Brain pericyte (primary cell): Measurements from ENCODE around the gene DMRTB1.
A peak's percentile ranks its signal among the peaks of the same experiment; 100 is the strongest.

Experiments used
- DNase-seq: peaks from one replicate; pipeline ENCODE4 v3.0.0-alpha.2; 2012; ENCODE audit warnings: low read depth, low spot score

The DMRTB1 gene

DNA sequence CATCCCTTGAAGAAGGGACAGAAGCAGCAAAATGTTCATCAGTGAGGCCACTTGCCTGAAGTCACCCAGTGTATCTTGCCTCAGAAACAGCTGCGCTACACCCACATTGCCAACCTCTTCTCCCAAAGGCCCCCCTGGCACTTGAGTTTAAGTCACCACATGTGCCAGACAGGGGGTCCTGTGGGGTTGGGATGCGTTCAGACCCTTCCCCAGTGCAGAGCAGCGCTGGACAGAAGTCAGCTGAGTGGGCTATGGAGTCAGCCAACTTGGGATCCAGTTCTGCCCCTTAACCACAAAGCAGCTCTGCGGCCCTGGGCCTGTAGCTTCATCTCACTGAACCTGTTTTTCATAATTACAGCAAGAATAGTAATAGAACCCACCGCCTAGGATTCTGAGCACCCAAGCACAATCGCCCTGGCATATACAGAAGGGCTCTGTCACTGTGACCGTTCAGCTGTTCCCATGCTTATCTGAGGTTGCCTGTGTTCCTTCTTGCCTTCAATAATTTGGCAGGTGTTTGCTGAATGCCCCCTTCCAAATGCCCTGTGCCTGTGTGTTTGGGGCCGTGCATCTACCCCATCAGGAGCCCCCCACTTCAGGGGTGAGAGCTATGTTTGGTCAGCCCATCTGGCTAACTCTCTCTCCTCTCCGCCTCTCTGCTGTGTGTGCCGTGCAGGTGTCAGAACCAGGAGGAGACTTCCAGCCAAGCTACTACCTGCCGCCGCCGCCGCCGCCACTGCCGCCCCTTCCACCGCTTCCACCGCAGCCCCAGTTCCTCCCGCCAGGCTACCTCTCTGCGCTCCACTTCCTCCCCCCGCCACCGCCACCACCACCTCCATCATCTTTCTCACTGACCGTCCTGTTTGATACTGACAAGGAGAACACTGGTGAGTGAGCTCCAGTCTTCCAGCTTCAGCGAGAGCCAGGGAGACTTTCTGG lies 5.0 kb downstream of the DMRTB1 start:
- DNase-seq: no peak

DNA sequence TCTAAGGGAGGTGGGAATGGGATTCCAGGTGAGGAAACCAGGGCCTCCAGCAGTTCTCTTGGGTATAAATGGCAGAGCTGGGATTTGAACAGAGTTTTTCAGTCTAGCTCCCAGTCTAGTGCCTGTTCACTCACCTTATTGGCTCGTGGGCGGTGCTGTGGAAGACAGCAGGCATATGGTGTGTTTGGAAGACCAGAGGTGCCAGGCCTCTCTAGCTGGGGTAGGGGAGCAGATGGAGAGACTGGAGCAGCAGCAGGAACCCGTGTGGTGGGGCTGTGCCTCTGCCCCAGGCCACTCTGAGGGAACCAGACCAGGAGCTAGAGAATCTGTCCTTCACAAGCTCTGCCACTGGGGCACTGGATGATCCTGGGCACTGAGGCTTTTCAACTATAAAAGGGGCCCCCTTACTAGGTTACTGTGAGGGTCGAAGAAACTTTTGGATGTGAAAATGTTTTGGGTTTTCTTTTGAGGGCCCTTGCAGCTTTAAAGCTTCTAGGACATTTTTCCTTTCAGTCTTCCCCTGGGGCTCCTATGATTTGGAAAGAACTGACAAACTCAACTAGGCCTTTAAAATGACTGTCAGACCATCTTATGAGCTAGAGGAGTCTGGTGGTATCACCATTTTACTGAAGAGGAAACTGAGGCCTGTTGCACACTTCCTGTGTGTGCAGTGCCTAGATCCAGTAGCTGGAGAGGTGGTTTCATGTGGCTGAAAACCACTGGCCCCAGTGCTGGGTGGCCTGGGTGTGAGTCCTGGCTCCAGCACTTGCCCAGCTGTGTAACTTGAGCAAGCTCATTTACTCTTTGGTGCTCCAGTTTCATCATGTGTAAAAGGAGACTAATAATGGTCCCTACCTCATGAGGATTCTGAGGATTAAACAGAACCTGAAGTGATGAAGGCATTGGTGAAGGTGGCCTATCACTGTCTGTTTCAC lies 6.1 kb downstream of the DMRTB1 start:
- DNase-seq: no peak

DNA sequence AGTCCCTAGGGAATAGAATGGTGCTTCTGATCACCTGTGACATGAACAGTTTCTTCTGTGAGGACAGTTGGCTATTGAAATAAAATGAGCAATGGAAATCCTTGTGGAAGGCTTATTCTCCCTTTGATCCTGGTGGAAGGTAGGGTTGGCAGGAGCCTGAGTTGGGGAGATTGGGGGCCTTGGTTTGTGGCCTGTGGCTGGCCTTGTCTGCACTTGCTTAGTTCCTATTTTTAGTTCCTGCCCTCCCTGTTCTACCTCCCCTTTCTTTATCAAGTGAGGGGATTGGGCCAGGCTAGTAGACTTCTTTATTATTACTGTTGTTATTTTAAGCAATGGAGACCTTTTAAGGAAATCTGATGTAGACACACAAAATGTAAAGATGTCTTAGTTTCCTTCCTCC lies 8.2 kb downstream of the DMRTB1 start:
- no peak for DNase-seq

DNA sequence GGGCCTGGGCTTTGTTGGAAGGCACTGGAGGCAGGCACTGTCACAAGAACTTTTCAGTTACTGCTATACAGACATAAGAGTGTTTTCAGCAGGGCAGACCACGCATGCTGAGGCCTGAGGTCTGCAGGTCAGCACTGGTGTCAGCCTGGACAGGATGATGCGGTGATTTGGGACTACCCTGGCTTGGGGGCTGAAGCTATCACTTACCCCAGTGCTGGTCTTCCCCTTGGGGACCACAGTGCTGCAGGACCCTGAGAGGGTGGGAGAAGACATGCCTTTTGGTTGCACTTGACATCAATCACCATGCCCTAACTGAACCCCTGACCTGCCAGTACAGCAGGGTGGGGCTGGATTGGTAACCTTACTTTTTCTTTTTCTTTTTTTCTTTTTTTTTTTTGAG lies 9.2 kb downstream of the DMRTB1 start:
- no peak for DNase-seq

DNA sequence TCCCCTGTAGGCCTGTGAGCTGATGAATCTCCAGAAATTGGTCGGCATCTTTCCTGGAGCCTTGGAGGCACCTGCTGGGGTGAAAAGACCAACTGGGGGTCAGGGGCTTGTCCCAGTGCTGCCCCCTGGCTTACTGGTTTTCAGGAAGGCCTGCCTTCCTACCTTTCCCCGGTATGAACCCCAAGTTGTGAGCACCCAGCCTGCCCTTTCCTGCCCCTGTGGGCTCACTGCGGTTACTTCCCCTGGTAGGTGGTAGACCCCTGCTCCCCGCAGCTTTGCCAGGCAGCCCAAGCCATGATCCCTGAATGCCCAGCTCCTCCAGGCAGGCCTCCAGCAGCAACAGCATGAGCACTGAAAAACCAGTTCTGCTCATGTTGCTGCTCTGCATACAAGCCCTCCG lies 10.2 kb downstream of the DMRTB1 start:
- no peak for DNase-seq

DNA sequence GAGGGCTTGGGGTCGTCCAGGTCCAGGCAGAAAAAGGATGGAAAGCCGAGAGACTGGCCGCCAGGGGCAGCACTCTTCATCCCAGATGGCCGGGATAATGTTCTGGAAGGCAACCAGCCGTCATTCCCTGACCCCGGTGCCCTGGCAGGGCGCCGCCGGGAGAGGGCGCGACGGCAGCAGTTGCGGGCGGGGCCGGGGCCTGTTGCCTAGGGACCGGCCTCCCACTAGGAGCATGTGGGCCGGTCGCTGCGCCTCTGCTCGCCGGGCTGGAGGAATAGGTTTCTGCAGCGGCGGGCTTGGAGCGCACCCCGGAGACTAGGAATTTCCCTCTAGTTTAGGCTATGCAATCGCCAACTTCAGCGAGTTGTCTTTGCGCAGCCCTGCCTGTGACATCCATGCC lies 11.0 kb downstream of the DMRTB1 start:
- DNase-seq: peak; percentile 70

DNA sequence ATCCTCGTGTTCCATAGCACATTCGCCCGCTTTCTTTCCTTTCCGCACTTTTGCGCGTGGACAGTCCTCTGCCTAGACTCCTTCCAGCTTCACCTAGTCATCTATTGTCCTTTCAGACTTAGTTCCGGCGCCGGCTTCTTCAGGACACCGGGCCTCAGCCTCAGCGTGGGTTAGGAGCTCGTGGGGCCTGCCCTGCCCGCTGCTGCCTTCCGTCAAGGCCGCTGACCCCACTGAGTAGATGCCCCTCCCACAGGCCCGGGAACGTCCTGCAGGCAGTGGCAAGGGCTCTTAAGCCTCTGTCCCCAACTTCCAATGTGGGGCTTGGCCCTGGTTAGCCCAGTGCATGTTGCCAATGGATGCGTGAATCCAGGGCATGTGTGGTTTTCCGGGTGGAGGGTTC lies 11.4 kb downstream of the DMRTB1 start:
- no peak for DNase-seq

DNA sequence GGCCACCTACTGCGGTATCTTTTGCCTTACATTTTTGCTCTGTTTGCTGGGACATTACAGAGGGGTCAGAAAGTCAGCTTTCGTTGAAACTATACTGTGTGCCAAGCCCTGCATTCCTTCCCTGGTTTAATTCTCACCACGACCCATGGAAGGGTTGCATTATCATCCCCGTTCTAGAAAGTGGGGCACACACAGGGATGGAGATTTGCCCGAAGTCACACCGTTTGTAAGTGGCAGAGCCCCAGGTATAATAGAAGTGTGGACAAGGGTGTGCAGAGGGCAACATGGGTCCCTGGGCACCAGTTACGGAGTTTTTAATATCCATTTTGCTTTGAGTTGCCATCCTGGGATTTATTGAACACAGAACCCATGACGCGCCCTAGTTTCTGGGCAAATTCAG lies 11.8 kb downstream of the DMRTB1 start:
- no peak for DNase-seq

DNA sequence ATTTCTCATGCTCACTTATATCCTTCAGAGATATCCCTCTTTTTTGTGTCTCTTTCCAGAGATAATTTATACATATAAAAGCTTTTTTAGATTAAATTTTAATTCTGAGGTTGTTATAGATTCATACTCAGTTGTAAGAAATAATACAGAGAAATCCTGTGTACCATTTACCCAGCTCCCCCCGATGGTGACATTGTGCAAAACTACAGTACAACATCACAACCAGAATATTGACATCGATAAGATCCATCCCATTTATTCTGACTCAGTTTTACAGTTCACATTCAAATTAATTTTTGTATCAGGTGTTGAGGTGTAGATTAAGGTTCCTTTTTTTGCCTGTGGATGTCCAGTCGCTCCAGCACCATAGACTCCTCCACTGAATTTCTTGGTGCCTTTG lies 14.3 kb downstream of the DMRTB1 start:
- no peak for DNase-seq

DNA sequence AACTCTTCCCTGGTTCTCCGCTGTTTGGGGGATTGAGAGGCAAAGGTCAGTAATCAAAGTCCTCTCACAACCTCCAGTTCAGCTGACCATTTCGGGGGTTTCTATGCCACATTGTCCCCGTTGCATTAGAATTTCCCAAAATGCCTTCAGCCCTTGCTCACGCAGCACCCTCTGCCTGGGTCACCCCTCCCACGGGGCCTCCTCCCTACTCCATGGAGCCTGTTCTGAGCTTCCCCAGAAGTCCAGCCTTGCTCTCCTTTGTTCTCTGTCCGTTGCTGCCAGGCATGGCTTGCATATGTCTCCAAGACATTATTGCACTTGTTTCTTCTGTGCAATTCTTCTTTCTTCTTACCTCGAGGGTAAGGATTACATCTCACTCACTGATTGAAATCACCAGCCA lies 16.5 kb downstream of the DMRTB1 start:
- no peak for DNase-seq

DNA sequence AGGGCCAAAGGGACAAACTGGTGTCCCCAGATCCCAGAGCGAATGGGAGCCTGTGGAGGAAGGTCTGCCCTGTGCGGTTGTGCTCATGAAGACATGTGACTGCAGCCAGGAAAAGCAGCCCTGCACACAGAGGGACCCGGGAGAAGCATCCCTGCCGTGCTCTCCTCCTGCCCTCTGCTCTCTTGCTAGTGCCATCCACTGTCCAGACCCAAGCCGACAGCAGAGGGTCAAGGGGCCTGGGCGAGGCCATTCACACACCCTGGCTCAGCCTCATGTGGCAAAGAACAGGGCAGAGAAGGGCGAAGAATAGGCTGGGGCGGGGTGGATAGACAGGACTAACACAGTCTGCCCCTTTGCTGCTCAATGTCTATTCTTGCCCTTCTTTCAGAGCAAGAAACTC lies 17.4 kb downstream of the DMRTB1 start:
- DNase-seq: no peak

DNA sequence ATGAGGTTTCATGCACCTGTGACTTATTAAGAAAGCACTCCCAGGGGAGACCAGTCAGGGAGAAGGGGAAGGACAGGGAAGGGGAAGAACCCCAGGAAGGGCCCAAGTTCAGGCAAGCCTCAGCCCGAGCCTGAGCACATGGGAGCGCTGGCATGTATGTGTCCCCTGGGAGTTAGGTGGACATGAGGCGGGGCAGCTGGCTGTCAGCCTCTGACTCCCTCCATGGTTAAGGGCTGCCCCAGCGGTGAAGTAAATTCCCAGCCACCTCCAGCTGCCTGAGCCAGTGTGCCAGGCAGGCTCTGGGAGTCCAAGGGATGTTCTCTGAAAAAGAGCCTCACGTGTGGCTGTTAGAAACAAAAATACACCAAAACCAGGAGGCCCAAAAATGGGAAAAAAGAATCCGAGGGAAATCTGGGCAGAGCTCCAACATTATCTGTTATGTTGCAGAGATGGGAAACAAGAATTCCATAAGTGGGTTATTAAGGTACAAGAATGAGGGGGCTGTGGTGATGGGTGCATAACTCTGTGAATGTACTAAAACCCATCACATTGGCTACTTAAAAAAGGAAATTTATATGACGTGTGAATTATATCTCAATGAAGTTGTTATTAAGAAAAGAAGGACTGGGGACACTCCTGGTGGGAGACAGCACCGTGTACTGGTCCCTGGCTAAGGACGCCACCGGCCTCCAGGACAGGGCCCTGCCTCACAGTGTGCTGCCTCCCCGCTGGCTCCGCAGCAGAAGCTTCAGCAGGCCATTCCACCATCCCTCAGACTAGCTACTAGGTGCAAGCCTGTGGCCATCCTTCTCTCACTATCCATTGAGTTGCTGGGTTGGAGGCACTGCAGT lies 18.7 kb downstream of the DMRTB1 start:
- no peak for DNase-seq

DNA sequence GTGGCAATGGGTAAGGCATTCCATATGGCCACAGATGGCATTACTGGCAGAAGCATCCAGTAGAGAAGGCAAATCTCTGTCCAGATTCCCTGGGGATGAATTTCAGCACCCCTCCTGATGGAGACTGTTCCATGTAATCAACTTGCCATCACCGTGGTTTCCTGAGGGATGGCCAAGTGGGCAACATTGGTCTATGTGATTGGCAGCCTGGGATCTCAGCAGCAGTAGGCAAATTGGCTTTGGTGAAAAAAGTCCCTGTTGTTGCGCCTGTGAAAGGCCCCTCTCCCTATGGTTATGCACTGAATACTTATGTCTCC lies 19.3 kb downstream of the DMRTB1 start:
- no peak for DNase-seq

DNA sequence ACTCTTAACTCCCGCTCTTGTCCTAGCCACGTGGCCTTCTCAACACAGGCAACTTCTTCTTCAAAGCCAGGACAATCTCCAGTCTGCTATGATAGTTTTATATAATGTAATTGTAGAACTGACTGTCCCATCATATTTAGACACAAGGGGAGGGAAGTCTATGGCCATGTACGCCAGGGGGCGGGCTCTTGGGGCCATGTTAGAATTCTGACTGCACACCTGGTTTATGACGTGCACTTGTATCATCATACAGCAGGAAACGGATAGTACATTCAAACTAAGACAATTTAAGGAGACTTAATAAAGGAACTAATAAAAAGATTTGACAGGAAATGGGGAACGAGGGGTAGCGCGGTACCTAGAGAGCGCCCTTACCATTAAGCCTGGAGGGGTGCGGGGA lies 21.5 kb downstream of the DMRTB1 start:
- DNase-seq: no peak

DNA sequence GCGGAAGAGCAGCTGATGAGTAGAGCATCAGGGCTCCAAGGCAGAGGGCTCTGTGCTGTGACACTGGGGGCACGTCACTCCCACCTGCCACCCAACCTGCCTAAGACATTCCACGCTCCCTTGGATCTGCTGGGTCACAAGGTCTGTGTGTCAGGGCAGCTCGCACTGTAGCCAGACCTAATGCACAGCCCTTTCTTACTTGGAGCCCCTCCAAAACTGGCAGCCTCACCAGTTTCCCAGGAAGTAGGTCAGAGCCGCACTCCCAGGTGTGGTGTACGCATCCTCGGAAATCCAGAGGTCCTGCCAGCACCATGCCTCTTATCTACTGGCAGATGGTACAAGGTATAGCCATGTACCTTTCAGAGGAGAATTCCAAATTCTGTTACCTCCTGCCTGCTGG lies 22.3 kb downstream of the DMRTB1 start:
- DNase-seq: no peak

DNA sequence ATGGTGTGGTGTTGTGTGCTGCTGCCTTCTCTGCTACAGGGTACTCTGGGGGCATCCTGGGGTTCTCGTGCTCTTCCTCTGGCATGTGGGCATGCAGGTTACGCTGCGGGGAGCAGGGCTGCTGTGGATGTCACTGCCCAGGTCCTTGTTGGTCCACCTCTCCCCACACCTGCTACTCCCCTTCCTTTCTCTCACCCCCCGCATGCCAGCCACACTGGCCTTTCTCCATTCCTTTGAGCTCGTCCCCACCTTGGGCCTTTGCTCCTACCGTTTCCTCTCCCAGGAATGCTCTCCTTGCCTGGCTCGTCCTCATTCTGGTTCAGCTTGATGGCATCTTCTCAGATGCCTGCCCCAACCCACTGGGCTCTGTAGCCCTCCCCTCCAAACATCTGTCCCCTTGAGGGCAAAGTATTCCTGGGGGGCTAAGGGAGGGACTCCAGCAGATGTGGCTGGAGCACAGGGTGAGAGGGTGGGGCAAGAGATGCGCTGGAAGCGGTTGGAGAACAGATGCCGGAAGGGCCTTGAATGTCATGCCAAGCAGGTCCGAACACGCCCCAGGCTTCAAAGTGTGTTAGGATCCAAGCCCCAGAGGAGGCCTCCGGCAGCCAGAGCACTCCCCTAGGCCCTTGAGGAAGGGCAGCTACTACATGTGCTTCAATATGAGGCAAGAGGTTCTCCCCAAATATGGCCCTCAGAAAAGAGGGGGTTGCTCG lies 23.4 kb downstream of the DMRTB1 start:
- no peak for DNase-seq

DNA sequence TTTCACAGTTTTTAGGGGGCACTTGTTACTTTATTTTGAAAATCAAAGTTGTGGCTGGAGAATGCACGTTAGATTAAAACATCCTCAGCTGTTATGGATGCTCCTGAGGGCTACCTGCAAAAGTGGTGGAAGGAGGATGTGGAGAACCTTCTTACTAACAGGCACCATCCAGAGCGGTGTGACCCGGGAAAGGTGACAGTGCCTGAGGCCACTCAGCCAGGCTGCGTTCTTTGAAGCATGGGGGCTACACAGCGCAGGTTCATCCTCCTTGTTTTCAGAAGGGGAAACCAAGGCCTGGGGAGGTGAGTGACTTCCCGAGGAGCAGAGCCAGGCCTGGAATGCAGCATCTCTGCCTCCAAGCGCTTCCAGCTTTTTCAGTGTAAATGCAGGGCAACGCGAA lies 24.0 kb downstream of the DMRTB1 start:
- no peak for DNase-seq

DNA sequence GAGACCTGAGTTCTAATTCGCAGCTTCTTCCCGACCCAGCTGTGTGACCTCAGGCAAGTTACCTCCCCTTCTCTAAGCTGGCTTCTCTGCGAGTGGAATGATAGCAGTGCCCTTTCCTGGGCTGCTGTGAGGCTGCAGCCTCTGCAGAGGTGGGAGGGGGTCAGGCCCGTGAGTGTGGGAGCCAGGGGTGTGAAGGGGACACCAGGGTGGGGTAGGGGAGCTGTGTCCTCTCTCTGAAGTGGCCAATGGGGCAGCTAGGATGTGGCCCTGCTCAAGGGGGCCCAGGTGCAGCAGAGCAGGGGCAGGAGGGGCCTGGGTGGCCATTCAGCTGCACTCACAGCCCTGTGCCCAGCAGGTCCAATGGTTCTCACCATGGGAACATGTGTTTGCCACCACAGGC lies 24.5 kb downstream of the DMRTB1 start:
- DNase-seq: no peak

DNA sequence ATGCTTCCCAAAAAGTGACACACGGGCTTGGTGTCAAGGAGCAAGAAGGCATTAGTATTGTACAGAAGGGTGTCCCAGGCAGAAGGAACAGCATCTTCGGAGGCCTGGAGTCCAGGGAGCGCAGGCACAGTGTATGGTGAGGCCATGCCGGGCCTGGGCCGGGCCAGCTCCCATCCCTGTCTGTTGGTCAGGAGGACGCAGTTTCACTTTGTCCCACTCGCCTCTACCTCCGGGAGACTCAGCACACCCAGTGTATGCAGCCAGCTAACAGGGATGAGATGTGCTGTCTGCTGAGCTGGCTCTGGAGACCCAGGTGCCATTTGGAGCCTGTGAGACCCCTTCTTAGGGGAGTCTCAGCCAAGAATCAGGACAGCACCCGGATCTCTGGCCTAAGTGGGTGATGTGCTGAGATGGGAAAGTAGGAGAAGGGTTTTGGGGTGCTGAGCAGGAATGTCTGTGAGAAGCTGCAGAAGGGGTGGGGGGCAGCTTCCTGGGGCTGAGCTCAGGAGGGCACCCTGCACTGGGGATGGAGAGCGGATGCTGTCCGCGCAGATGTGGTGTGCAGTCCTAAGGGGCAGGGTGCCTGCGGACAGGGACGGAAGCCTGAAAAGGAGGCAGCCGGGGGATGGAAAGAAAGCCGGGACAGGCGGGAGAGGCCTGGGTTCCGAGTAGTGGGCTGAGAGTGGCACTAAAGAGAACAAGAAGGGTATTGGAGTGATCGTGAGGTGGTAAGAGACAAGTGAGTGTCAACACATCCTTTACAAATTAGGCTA lies 25.7 kb downstream of the DMRTB1 start:
- DNase-seq: no peak
